ENCODE measurements around the gene CTCFL. TPM values are rescaled to one million over a fixed set of nuclear protein-coding genes. Genes with fewer than 3 reads are reported as not detected.

CTCFL gene
- total and polyA plus RNA-seq, 2 of the 8 experiments (the other 6 are each of a cell fraction or from before 2014, with no cell fraction given), result 0.30 to 0.80 TPM

DNA sequence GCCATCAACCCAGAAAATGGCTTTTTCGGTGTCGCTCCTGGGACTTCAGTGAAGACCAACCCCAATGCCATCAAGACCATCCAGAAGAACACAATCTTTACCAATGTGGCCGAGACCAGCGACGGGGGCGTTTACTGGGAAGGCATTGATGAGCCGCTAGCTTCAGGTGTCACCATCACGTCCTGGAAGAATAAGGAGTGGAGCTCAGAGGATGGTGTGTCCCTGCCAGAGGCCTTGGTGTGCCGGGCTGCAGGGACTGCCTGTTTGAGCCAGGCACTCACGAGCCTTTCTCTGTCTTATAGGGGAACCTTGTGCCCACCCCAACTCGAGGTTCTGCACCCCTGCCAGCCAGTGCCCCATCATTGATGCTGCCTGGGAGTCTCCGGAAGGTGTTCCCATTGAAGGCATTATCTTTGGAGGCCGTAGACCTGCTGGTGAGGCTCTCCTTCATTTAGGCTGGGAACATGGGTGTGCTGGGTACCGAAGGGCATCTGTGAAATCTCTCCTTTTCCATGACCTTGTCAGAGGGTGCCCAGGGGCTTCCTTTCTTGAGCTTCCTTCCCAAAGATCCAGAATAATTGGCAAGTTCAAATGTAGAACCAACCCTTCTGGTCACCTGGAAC lies 39.4 kb upstream of the CTCFL start:
- CTCF ChIA-PET (ENCODE audit: partially characterized antibody), result interaction anchor here (0.9 to 4.0 kb wide), 4 partner anchors 11 to 66 kb away, joined by 3 to 22 read pairs (median 6); no protein-coding TSS in a partner anchor

More for the DNA sequence above, 39.4 kb upstream of the CTCFL start:
- H3K14ac ChIP-seq (ENCODE audit: insufficient read length), result no peak overlapping the region
- H3K4ac ChIP-seq (replicated peaks; ENCODE audit: insufficient read length, low read depth, low read length), result no peak overlapping the region
- no peak overlapping the region for H4K91ac ChIP-seq (replicated peaks; ENCODE audit: insufficient read length, low read length)
- H3K23me2 ChIP-seq (ENCODE audit: low read depth, low read length), result no peaks in the 10 kb centered on the region
- no peak for DNase-seq (ENCODE audit: low read depth in 1 of 2, low spot score in 2 of 2)
- no peak overlapping the region for H3K56ac ChIP-seq (replicated peaks; ENCODE audit: insufficient read length, low read depth, low read length)
- H4K20me1 ChIP-seq (replicated peaks in 1 of 2; ENCODE audit: control insufficient read depth in 1 of 2, insufficient read depth in 2 of 2, low read length in 2 of 2), result no peaks in the 10 kb centered on the region
- no peak overlapping the region for H2BK120ac ChIP-seq (replicated peaks; ENCODE audit: low read depth, low read length)
- H3K27me3 ChIP-seq (replicated peaks in 1 of 4; ENCODE audit: control insufficient read depth in 3 of 4, extremely low read depth in 1 of 4, insufficient read depth in 3 of 4, low read length in 3 of 4), result no peaks in the 10 kb centered on the region
- no peak for FAIRE-seq
- no peak overlapping the region for H3K23ac ChIP-seq (ENCODE audit: insufficient read length)
- H2BK20ac ChIP-seq (ENCODE audit: low read length), result no peak overlapping the region
- H2BK12ac ChIP-seq (ENCODE audit: low read depth, low read length), result no peak overlapping the region
- no peak overlapping the region for H2AFZ ChIP-seq (ENCODE audit: low read length)
- no peak overlapping the region for H2BK15ac ChIP-seq (ENCODE audit: low read length)
- no peaks in the 10 kb centered on the region for H3K36me3 ChIP-seq (ENCODE audit: control insufficient read depth in 2 of 4, insufficient read depth in 4 of 4, low read length in 3 of 4)
- H3K9me3 ChIP-seq (ENCODE audit: insufficient read depth in 2 of 2, low read depth in 1 of 2, low read length in 1 of 2), result no peaks in the 10 kb centered on the region
- no peaks in the 10 kb centered on the region for H3K79me1 ChIP-seq (ENCODE audit: low read depth, low read length)
- 95% methylated on average over 14 of the region's 14 CpGs; no CpG with 5 or more reads in 1 of the 2 experiments for WGBS, 2 experiments (ENCODE audit: extremely low coverage in 1 of 2, insufficient coverage in 1 of 2, insufficient read length in 1 of 2, insufficient replicate concordance in 2 of 2, low coverage in 1 of 2, low lambda C conversion rate in 2 of 2, missing lambda C conversion rate in 1 of 2)
- no peak overlapping the region for H2AK5ac ChIP-seq (ENCODE audit: low read depth, low read length)
- H3K4me1 ChIP-seq (replicated peaks in 1 of 4; ENCODE audit: control insufficient read depth in 3 of 4, insufficient read depth in 4 of 4, low read length in 3 of 4), result no peaks in the 10 kb centered on the region
- H3K79me2 ChIP-seq (ENCODE audit: control insufficient read depth in 1 of 2, insufficient read depth in 2 of 2, low read length in 2 of 2), result no peaks in the 10 kb centered on the region
- H3K9ac ChIP-seq (replicated peaks in 1 of 4; ENCODE audit: extremely low read depth in 1 of 4, low read depth in 3 of 4, low read length in 3 of 4), result no peak overlapping the region
- no peak overlapping the region for H2BK5ac ChIP-seq (ENCODE audit: low read depth, low read length)
- no peak overlapping the region for H3K27ac ChIP-seq (ENCODE audit: low read depth, low read length)
- no peak overlapping the region for H3K4me3 ChIP-seq (ENCODE audit: extremely low read depth in 1 of 4, insufficient read depth in 2 of 4, low read depth in 3 of 4, low read length in 4 of 4)
- no peak overlapping the region for H3K4me2 ChIP-seq (ENCODE audit: insufficient read depth in 1 of 2, low read depth in 2 of 2, low read length in 2 of 2)
- POLR2A ChIA-PET (ENCODE audit: partially characterized antibody), result no interaction called here
- H4K8ac ChIP-seq (ENCODE audit: extremely low read depth, insufficient read depth, low read length), result no peak overlapping the region
- H4K5ac ChIP-seq (ENCODE audit: insufficient read length, low read depth, low read length), result no peak overlapping the region
- H3K18ac ChIP-seq (ENCODE audit: extremely low read depth, low read length), result no peak overlapping the region
- TF ChIP-seq NRF1 (IDR thresholded peaks at IDR 0.05; ENCODE audit: low read depth, low read length), result no peak
- TF ChIP-seq SP4 (IDR thresholded peaks at IDR 0.05; ENCODE audit: low read length), result no peak
- TF ChIP-seq BACH1 (IDR thresholded peaks at IDR 0.05; ENCODE audit: low read length), result no peak
- no peak for TF ChIP-seq ASH2L (IDR thresholded peaks at IDR 0.05; ENCODE audit: low read length)
- TF ChIP-seq SP1 (IDR thresholded peaks at IDR 0.05; ENCODE audit: low read depth, low read length), result no peak
- TF ChIP-seq, protein P1, sequence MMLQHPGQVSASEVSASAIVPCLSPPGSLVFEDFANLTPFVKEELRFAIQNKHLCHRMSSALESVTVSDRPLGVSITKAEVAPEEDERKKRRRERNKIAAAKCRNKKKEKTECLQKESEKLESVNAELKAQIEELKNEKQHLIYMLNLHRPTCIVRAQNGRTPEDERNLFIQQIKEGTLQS (IDR thresholded peaks at IDR 0.05; ENCODE audit: insufficient read depth, low read depth, low read length), result no peak
- no peak for TF ChIP-seq EP300 (IDR thresholded peaks at IDR 0.05; ENCODE audit: borderline replicate concordance in 1 of 2, low read depth in 2 of 2, low read length in 2 of 2)

Measured in H1 (cell line).